Right lobe of liver (tissue), 4 donors: ENCODE measurements around the gene PTGR2.

ENCODE experiments used
- CTCF ChIP-seq, 4 donors: fragments of 200-600 bp in 3 of 4; fragments of 450-650 bp in 1 of 4; IDR thresholded peaks; one replicate each; pipeline versions ENCODE4 v1.5.1 to v1.8.0; 2016 to 2022; ENCODE audit warnings: antibody characterized with exemption in 4 of 4, mild to moderate bottlenecking in 2 of 4
- POLR2A ChIP-seq: fragments of 450-650 bp; IDR thresholded peaks from one replicate; pipeline ENCODE4 v1.6.1; 2017; ENCODE audit warnings: antibody characterized with exemption, mild to moderate bottlenecking
- donor health status: DM: no; HTN: no; CAD: no.
- donor health status: DM: no; HTN: no; CAD: no.
- donor health status: DM: no; HTN: yes; CAD: no.

GRCh38 chr14:73833034-73833433, 18.6 kb upstream of the PTGR2 start:
- TF ChIP-seq POLR2A = no peak
- TF ChIP-seq CTCF (IDR thresholded peaks at IDR 0.05) = no peak
